Neural cell (in vitro differentiated cells): ENCODE results near the gene SKAP1. TPM values are rescaled to one million over a fixed set of nuclear protein-coding genes. Genes with fewer than 3 reads are reported as not detected.

Source experiments
- H2AFZ ChIP-seq: fragments of 200-600, 300-800 bp; sonication (generic), shearing (Covaris generic); 2 replicates; pipeline ENCODE4 v1.6.0; 2014; ENCODE audit warnings: low read depth, mild to moderate bottlenecking, antibody characterized with exemption, low read length, moderate library complexity
- H3F3A ChIP-seq: fragments of 200-600 bp; shearing (Covaris generic); 2 replicates; pipeline ENCODE4 v1.6.1; 2016; ENCODE audit warnings: mild to moderate bottlenecking, moderate library complexity, mixed read lengths, antibody characterized with exemption, low read length; ENCODE audit not compliant: insufficient read depth, poor library complexity, severe bottlenecking
- H3K27ac ChIP-seq: fragments of 200-600, 300-800 bp; sonication (generic), shearing (Covaris generic); 2 replicates; pipeline ENCODE4 v1.5.1; 2014; ENCODE audit warnings: mild to moderate bottlenecking, low read length, moderate library complexity
- H3K27me3 ChIP-seq: fragments of 300-800, 200-600 bp; sonication (generic), shearing (Covaris generic); 2 replicates; pipeline ENCODE4 v1.6.0; 2014; ENCODE audit warnings: mild to moderate bottlenecking, low read depth, low read length, moderate library complexity; ENCODE audit not compliant: insufficient read depth
- H3K36me3 ChIP-seq: fragments of 300-800, 200-600 bp; sonication (generic), shearing (Covaris generic); 2 replicates; pipeline ENCODE4 v1.5.1; 2014; ENCODE audit warnings: mild to moderate bottlenecking, antibody characterized with exemption, low read length, moderate library complexity; ENCODE audit not compliant: insufficient read depth
- H3K4me2 ChIP-seq: fragments of 300-800, 200-600 bp; sonication (generic), shearing (Covaris generic); 2 replicates; pipeline ENCODE4 v1.6.0; 2014; ENCODE audit warnings: mild to moderate bottlenecking, low read length
- H3K4me3 ChIP-seq: fragments of 300-800, 200-600 bp; sonication (generic), shearing (Covaris generic); 2 replicates; pipeline ENCODE4 v1.5.1; 2014; ENCODE audit warnings: mild to moderate bottlenecking, low read length, moderate library complexity
- H3K79me2 ChIP-seq: fragments of 200-600 bp; shearing (Covaris generic); replicated peaks from 2 replicates; pipeline ENCODE4 v1.6.0; 2014; ENCODE audit warnings: mild to moderate bottlenecking, low read length, moderate library complexity; ENCODE audit not compliant: insufficient read depth
- H3K9ac ChIP-seq: fragments of 300-800, 200-600 bp; sonication (generic), shearing (Covaris generic); 2 replicates; pipeline ENCODE4 v1.6.1; 2016; ENCODE audit warnings: mild to moderate bottlenecking, low read length, mixed read lengths
- H3K9me2 ChIP-seq: fragments of 200-600 bp; shearing (Covaris generic); 2 replicates; pipeline ENCODE4 v1.6.1; 2016; ENCODE audit warnings: mild to moderate bottlenecking, low read length, mixed read lengths; ENCODE audit not compliant: insufficient read depth
- H3K9me3 ChIP-seq: fragments of 200-600, 300-800 bp; sonication (generic), shearing (Covaris generic); 2 replicates; pipeline ENCODE4 v1.6.1; 2016; ENCODE audit warnings: mild to moderate bottlenecking, mixed run types, low read length, moderate library complexity, mixed read lengths
- H4K20me1 ChIP-seq: fragments of 200-600 bp; shearing (Covaris generic); 2 replicates; pipeline ENCODE4 v1.6.1; 2016; ENCODE audit warnings: mild to moderate bottlenecking, mixed run types; ENCODE audit not compliant: insufficient read depth
- EP300 ChIP-seq: fragments of 450-650 bp; conservative IDR thresholded peaks from 2 replicates; pipeline ENCODE4 v1.6.1; 2014; ENCODE audit warnings: antibody characterized with exemption, mild to moderate bottlenecking, moderate library complexity; ENCODE audit not compliant: poor library complexity, severe bottlenecking
- EZH2 ChIP-seq: fragments of 200-600, 300-800 bp; shearing (Covaris generic), sonication (generic); IDR thresholded peaks from 2 replicates; pipeline ENCODE4 v1.6.1; 2014; ENCODE audit warnings: antibody characterized with exemption, low read length, borderline replicate concordance, mild to moderate bottlenecking; ENCODE audit not compliant: insufficient read depth, poor library complexity, severe bottlenecking
- MXI1 ChIP-seq: fragments of 450-650 bp; conservative IDR thresholded peaks from 2 replicates; pipeline ENCODE4 v1.6.1; 2014; ENCODE audit warnings: antibody characterized with exemption, mild to moderate bottlenecking; ENCODE audit not compliant: poor library complexity, severe bottlenecking
- POLR2AphosphoS5 ChIP-seq: IDR thresholded peaks from 2 replicates; pipeline ENCODE4 v1.6.1; 2012
- RAD21 ChIP-seq: fragments of 450-650 bp; conservative IDR thresholded peaks from 2 replicates; pipeline ENCODE4 v1.6.1; 2014; ENCODE audit warnings: antibody characterized with exemption, mild to moderate bottlenecking, moderate library complexity
- SMC3 ChIP-seq: fragments of 450-650 bp; conservative IDR thresholded peaks from 2 replicates; pipeline ENCODE4 v1.6.1; 2014; ENCODE audit warnings: antibody characterized with exemption, mild to moderate bottlenecking, moderate library complexity; ENCODE audit not compliant: poor library complexity
- TAF1 ChIP-seq: IDR thresholded peaks from 2 replicates; pipeline ENCODE4 v1.6.1; 2012; ENCODE audit warnings: low read depth
- polyA plus RNA-seq: library from polyadenylated mRNA; depleted of rRNA; stranded (reverse); fragments of >200 nt; gene quantifications from 2 replicates; pipeline ENCODE4 v1.2.3, GENCODE V29; 2014
- TF ChIP-seq, protein P1 (sequence below): fragments of 450-650 bp; IDR thresholded peaks from 2 replicates; pipeline ENCODE4 v1.5.1; 2014; ENCODE audit warnings: antibody characterized with exemption, mild to moderate bottlenecking, moderate library complexity; ENCODE audit not compliant: poor library complexity, severe bottlenecking
- TF ChIP-seq, protein P2 (sequence below): IDR thresholded peaks from 2 replicates; pipeline ENCODE4 v1.6.1; 2012; ENCODE audit warnings: borderline replicate concordance

The SKAP1 gene
- polyA plus RNA-seq, 1 donor from 2014 or later = 0.63 TPM

DNA sequence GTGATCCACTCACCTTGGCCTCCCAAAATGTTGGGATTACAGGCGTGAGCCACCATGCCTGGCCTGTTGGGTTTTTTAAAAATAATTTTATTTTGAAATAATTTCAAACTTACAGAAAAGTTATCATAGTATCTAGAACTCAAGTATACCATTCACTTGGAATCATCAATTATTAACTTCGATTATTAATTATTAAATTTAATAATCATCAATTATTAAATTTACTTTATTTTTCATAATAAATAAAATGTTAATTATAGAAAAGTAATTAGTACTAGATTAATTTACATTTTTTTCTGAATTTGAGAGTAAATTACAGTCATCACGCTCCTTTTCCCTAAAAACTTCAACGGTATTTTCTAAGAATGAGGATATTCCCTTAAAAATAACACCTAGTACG lies 13.7 kb upstream of the SKAP1 start:
- Histone ChIP-seq H3K9me3 (no peaks in the 10 kb centered on the region), H2AFZ (no peak overlapping the region), H3K27ac (no peak overlapping the region), H3K4me2 (no peak overlapping the region), H4K20me1 (no peaks in the 10 kb centered on the region), H3K9ac (no peak overlapping the region), H3K36me3 (no peaks in the 10 kb centered on the region), H3K4me3 (no peak overlapping the region), H3K79me2 (no peaks in the 10 kb centered on the region), H3K27me3 (no peaks in the 10 kb centered on the region), H3F3A (no peaks in the 10 kb centered on the region), H3K9me2 (no peaks in the 10 kb centered on the region)
- TF ChIP-seq EP300 (no peak), POLR2AphosphoS5 (no peak), MXI1 (no peak), SMC3 (no peak), EZH2 (no peak), TAF1 (no peak), RAD21 (no peak)
- TF ChIP-seq, protein P1, sequence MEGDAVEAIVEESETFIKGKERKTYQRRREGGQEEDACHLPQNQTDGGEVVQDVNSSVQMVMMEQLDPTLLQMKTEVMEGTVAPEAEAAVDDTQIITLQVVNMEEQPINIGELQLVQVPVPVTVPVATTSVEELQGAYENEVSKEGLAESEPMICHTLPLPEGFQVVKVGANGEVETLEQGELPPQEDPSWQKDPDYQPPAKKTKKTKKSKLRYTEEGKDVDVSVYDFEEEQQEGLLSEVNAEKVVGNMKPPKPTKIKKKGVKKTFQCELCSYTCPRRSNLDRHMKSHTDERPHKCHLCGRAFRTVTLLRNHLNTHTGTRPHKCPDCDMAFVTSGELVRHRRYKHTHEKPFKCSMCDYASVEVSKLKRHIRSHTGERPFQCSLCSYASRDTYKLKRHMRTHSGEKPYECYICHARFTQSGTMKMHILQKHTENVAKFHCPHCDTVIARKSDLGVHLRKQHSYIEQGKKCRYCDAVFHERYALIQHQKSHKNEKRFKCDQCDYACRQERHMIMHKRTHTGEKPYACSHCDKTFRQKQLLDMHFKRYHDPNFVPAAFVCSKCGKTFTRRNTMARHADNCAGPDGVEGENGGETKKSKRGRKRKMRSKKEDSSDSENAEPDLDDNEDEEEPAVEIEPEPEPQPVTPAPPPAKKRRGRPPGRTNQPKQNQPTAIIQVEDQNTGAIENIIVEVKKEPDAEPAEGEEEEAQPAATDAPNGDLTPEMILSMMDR = no peak
- TF ChIP-seq, protein P2, sequence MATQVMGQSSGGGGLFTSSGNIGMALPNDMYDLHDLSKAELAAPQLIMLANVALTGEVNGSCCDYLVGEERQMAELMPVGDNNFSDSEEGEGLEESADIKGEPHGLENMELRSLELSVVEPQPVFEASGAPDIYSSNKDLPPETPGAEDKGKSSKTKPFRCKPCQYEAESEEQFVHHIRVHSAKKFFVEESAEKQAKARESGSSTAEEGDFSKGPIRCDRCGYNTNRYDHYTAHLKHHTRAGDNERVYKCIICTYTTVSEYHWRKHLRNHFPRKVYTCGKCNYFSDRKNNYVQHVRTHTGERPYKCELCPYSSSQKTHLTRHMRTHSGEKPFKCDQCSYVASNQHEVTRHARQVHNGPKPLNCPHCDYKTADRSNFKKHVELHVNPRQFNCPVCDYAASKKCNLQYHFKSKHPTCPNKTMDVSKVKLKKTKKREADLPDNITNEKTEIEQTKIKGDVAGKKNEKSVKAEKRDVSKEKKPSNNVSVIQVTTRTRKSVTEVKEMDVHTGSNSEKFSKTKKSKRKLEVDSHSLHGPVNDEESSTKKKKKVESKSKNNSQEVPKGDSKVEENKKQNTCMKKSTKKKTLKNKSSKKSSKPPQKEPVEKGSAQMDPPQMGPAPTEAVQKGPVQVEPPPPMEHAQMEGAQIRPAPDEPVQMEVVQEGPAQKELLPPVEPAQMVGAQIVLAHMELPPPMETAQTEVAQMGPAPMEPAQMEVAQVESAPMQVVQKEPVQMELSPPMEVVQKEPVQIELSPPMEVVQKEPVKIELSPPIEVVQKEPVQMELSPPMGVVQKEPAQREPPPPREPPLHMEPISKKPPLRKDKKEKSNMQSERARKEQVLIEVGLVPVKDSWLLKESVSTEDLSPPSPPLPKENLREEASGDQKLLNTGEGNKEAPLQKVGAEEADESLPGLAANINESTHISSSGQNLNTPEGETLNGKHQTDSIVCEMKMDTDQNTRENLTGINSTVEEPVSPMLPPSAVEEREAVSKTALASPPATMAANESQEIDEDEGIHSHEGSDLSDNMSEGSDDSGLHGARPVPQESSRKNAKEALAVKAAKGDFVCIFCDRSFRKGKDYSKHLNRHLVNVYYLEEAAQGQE = no peak

DNA sequence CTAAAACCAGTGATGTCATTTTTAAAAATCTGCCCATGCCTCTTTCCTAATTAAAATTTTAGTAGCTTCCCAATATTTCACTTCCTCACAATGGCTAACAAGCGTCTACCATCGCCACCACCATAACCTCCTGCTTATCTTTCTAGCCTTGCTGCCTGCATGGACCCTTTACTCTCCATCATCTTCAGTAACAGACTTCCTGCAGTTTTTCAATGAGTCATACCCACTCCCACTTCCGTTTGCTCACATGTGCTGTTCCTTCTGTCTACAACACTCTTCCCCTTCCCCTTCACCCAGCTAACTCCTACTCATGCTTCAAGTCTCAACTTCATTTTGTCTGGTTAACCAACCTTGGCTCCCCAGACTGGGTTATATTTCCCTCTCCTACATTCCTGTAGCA lies 12.8 kb upstream of the SKAP1 start:
- Histone ChIP-seq H3K27ac (no peak overlapping the region), H2AFZ (no peak overlapping the region), H3K9me2 (no peaks in the 10 kb centered on the region), H3F3A (no peaks in the 10 kb centered on the region), H4K20me1 (no peaks in the 10 kb centered on the region), H3K4me3 (no peak overlapping the region), H3K4me2 (no peak overlapping the region), H3K9ac (no peak overlapping the region), H3K9me3 (no peaks in the 10 kb centered on the region), H3K36me3 (no peaks in the 10 kb centered on the region), H3K27me3 (no peaks in the 10 kb centered on the region), H3K79me2 (no peaks in the 10 kb centered on the region)
- TF ChIP-seq TAF1 (no peak), POLR2AphosphoS5 (no peak), EP300 (no peak), RAD21 (no peak), EZH2 (no peak)
- TF ChIP-seq, protein P1 = no peak
